Panc1 (cell line): ENCODE measurements around the gene TP53BP2. TPM values are rescaled to one million over a fixed set of nuclear protein-coding genes. Genes with fewer than 3 reads are reported as not detected.
"Not testable (repeated sequence)": the region's sequence is repeated elsewhere in the genome, so short reads cannot be mapped to it uniquely, and the experiment has no call there.

Experiments
- ATAC-seq: fragments of 200-7000 bp; cut with Tn5 transposase; 2 replicates; pipeline ENCODE4 v1.9.1; 2020; ENCODE audit warnings: mild to moderate bottlenecking, moderate library complexity
- BruUV-seq: library from RNA; stranded (reverse); fragments of 400-500 nt; replicated peaks from 2 replicates; lab custom pipeline; 2021; lab: Mats Ljungman, UMichigan
- CTCF ChIA-PET: fragments of 300-600 bp; sonication (Branson Sonifier 250); formaldehyde crosslinking; loops from one replicate; lab custom pipeline; 2022; ENCODE audit warnings: antibody characterized with exemption; lab: Charles Lee
- POLR2A ChIA-PET: fragments of 300-600 bp; sonication (Branson Sonifier 250); formaldehyde crosslinking; loops from one replicate; lab custom pipeline; 2022; ENCODE audit warnings: antibody characterized with exemption; lab: Charles Lee
- DNase-seq: peaks from one replicate; pipeline ENCODE4 v3.0.0-alpha.2; 2010; ENCODE audit warnings: low read depth, low spot score
- H3K27ac ChIP-seq: 2 replicates; pipeline ENCODE4 v1.5.1; 2011; ENCODE audit warnings: mild to moderate bottlenecking, low read length, inconsistent platforms
- H3K27me3 ChIP-seq: fragments of 200-500 bp; sonication (Bioruptor generic); 2 replicates; pipeline ENCODE4 v1.6.0; 2014; ENCODE audit warnings: low read length, inconsistent platforms; ENCODE audit not compliant: control insufficient read depth, insufficient read depth
- H3K36me3 ChIP-seq: fragments of 200-500 bp; sonication (Bioruptor generic); 2 replicates; pipeline ENCODE4 v1.5.1; 2014; ENCODE audit warnings: inconsistent platforms, mild to moderate bottlenecking, low read length, moderate library complexity; ENCODE audit not compliant: control insufficient read depth, insufficient read depth
- H3K4me1 ChIP-seq: 2 replicates; pipeline ENCODE4 v1.5.1; 2011; ENCODE audit warnings: inconsistent platforms, mild to moderate bottlenecking, low read length, moderate library complexity; ENCODE audit not compliant: control insufficient read depth, insufficient read depth
- H3K4me3 ChIP-seq, 2 experiments: 2 replicates each; pipeline ENCODE4 v1.5.1; 2011 to 2012; ENCODE audit warnings: low read depth in 2 of 2, low read length in 2 of 2, mild to moderate bottlenecking in 2 of 2, inconsistent platforms in 1 of 2, moderate library complexity in 1 of 2
- H3K9me3 ChIP-seq: fragments of 200-500 bp; sonication (Bioruptor generic); 2 replicates; pipeline ENCODE4 v1.5.1; 2014; ENCODE audit warnings: low read depth, mild to moderate bottlenecking, inconsistent platforms, low read length, moderate library complexity; ENCODE audit not compliant: control insufficient read depth, insufficient read depth
- POLR2AphosphoS5 ChIP-seq: IDR thresholded peaks from 2 replicates; pipeline ENCODE4 v1.6.1; 2012; ENCODE audit warnings: mild to moderate bottlenecking, low read depth, low read length, moderate library complexity
- SIN3A ChIP-seq: IDR thresholded peaks from 2 replicates; pipeline ENCODE4 v1.6.1; 2012; ENCODE audit warnings: low read depth, mild to moderate bottlenecking, low read length, moderate library complexity, borderline replicate concordance; ENCODE audit not compliant: insufficient read depth
- TCF7L2 ChIP-seq: IDR thresholded peaks from 2 replicates; pipeline ENCODE4 v1.6.1; 2011; ENCODE audit warnings: mild to moderate bottlenecking, low read depth, low read length, inconsistent platforms
- in situ Hi-C: cut with HindIII; loops from 2 replicates; pipeline ENCODE4 v1.10.0; 2016; ENCODE audit warnings: low sequenced_read_pairs, low pct_unique_long_range_greater_than_20kb
- intact Hi-C: fragments of 100-400 bp; cut with micrococcal nuclease; formaldehyde crosslinking; loops from one replicate; pipeline ENCODE4 v1.10.0; 2022; ENCODE audit not compliant: unreplicated experiment
- total RNA-seq: library from RNA; stranded (reverse); gene quantifications from one replicate; pipeline ENCODE4 v1.2.1, GENCODE V29; 2021; ENCODE audit not compliant: unreplicated experiment
- TF ChIP-seq, protein P1 (sequence below), 2 experiments: IDR thresholded peaks; 2 replicates each; pipeline ENCODE4 v1.6.1; 2011 to 2012; ENCODE audit warnings: low read depth in 2 of 2, control low read depth in 1 of 2, low read length in 1 of 2, mild to moderate bottlenecking in 1 of 2, moderate library complexity in 1 of 2; ENCODE audit not compliant: insufficient read depth in 1 of 2
- TF ChIP-seq, protein P2 (sequence below): fragments of 450-650 bp; IDR thresholded peaks from 2 replicates; pipeline ENCODE4 v1.5.1; 2017; ENCODE audit warnings: mild to moderate bottlenecking

Gene TP53BP2
- total RNA-seq, 1 experiment from 2014 or later: 51.4 TPM

DNA sequence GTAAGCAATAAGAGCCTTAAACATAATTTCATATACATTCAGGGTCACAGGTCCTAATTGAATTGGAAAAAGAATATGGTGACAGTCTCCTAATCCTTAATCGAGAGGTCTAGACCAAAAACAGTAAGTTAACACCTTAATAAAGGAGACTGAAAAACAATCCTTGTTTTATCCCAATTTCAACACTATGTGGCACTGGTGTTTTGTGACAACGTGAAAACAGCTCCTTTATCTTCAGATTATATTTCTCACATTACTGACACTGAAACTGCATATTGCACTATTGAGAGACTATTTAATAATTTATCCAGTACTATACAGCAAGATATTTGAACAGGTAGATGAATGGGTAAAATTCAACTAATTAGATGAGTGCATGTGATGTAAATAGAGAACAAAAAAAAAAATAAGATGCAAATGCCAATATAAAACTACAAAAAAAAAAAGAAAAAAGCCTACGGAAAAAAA lies 34.1 kb downstream of the TP53BP2 start:
- no TSS peak for BruUV-seq
- intact Hi-C loops: no loop called here
- in situ Hi-C loops: no loop called here
- Histone ChIP-seq H3K27me3 (no peaks in the 10 kb centered on the region), H3K36me3 (peaks cover 26% of the 10 kb centered on the region), H3K27ac (no peak overlapping the region), H3K9me3 (peaks cover 7% of the 10 kb centered on the region; the same call in 1 of the 2 replicates), H3K4me3 (no peak overlapping the region), H3K4me1 (peaks cover 12% of the 10 kb centered on the region; the same call in 1 of the 2 replicates)
- peak; percentile 59 for DNase-seq
- ChIA-PET POLR2A (interaction anchor here (0.5 to 0.6 kb wide), 2 partner anchors 105 to 252 kb away, joined by 3 to 8 read pairs; no protein-coding TSS in a partner anchor), CTCF (interaction anchor here (0.7 to 0.8 kb wide), 4 partner anchors 24 to 295 kb away, joined by 3 to 6 read pairs (median 4); no protein-coding TSS in a partner anchor)
- TF ChIP-seq, protein P1, sequence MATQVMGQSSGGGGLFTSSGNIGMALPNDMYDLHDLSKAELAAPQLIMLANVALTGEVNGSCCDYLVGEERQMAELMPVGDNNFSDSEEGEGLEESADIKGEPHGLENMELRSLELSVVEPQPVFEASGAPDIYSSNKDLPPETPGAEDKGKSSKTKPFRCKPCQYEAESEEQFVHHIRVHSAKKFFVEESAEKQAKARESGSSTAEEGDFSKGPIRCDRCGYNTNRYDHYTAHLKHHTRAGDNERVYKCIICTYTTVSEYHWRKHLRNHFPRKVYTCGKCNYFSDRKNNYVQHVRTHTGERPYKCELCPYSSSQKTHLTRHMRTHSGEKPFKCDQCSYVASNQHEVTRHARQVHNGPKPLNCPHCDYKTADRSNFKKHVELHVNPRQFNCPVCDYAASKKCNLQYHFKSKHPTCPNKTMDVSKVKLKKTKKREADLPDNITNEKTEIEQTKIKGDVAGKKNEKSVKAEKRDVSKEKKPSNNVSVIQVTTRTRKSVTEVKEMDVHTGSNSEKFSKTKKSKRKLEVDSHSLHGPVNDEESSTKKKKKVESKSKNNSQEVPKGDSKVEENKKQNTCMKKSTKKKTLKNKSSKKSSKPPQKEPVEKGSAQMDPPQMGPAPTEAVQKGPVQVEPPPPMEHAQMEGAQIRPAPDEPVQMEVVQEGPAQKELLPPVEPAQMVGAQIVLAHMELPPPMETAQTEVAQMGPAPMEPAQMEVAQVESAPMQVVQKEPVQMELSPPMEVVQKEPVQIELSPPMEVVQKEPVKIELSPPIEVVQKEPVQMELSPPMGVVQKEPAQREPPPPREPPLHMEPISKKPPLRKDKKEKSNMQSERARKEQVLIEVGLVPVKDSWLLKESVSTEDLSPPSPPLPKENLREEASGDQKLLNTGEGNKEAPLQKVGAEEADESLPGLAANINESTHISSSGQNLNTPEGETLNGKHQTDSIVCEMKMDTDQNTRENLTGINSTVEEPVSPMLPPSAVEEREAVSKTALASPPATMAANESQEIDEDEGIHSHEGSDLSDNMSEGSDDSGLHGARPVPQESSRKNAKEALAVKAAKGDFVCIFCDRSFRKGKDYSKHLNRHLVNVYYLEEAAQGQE (IDR thresholded peaks at IDR 0.05; ENCODE audit: insufficient read depth in 1 of 2, low read depth in 2 of 2, low read length in 1 of 2): no peak
- TF ChIP-seq TCF7L2: no peak
- TF ChIP-seq, protein P2, sequence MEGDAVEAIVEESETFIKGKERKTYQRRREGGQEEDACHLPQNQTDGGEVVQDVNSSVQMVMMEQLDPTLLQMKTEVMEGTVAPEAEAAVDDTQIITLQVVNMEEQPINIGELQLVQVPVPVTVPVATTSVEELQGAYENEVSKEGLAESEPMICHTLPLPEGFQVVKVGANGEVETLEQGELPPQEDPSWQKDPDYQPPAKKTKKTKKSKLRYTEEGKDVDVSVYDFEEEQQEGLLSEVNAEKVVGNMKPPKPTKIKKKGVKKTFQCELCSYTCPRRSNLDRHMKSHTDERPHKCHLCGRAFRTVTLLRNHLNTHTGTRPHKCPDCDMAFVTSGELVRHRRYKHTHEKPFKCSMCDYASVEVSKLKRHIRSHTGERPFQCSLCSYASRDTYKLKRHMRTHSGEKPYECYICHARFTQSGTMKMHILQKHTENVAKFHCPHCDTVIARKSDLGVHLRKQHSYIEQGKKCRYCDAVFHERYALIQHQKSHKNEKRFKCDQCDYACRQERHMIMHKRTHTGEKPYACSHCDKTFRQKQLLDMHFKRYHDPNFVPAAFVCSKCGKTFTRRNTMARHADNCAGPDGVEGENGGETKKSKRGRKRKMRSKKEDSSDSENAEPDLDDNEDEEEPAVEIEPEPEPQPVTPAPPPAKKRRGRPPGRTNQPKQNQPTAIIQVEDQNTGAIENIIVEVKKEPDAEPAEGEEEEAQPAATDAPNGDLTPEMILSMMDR: peak; percentile 70; the same call in 1 of the 2 replicates
- no peak for TF ChIP-seq POLR2AphosphoS5
- TF ChIP-seq SIN3A: no peak
- ATAC-seq: peak; percentile 79

DNA sequence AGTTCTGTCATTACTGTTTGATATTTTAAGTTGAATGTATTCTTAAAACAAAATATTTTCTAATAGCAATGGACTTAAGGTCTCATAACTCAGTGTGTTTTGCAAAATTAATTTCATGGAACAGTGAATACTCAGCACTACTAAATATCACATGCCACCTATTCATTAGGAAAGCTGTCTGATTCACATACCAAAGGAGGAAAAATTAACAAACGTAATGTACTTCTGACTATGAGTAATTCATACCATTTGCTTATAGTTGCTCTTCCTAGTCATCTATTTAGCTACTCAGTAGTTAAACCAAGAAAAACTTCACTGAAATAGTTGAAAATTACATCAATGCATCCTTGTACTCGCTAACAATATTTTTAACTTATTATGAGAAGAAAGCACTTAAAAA lies 35.2 kb downstream of the TP53BP2 start:
- POLR2A ChIA-PET: interaction anchor here (0.6 kb wide), 1 partner anchor 89 kb away, joined by 3 read pairs; no protein-coding TSS in a partner anchor
- intact Hi-C loops: no loop called here
- no TSS peak for BruUV-seq
- Histone ChIP-seq H3K27me3 (no peaks in the 10 kb centered on the region), H3K4me3 (no peak overlapping the region), H3K27ac (no peak overlapping the region), H3K36me3 (peaks cover 26% of the 10 kb centered on the region), H3K9me3 (peaks cover 7% of the 10 kb centered on the region; the same call in 1 of the 2 replicates), H3K4me1 (peaks cover 7% of the 10 kb centered on the region; the same call in 1 of the 2 replicates)
- ATAC-seq (no peak), DNase-seq (peak; percentile 78)
- TF ChIP-seq, protein P2: no peak
- TF ChIP-seq TCF7L2 (no peak), POLR2AphosphoS5 (no peak), SIN3A (no peak)
- TF ChIP-seq, protein P1 (IDR thresholded peaks at IDR 0.05; ENCODE audit: insufficient read depth in 1 of 2, low read depth in 2 of 2, low read length in 1 of 2): no peak
- in situ Hi-C loops: no loop called here
- CTCF ChIA-PET: no interaction called here

DNA sequence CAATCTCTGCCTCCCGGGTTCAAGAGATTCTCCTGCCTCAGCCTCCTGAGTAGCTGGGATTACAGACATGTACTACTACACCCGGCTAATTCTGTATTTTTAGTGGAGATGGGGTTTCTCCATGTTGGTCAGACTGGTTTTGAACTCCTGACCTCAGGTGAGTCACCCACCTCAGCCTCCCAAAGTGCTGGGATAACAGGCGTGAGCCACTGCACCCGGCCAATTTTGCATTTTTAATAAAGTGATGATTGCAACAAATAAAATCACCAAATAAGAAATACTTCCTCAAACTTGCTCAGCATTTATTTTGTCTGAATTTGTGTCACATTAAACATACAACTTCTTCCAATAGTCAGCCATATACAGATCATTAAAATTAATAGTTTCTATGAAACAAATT lies 35.8 kb downstream of the TP53BP2 start:
- H3K4me3 ChIP-seq, CTCF ChIA-PET, BruUV-seq, DNase-seq, H3K27me3 ChIP-seq, H3K27ac ChIP-seq, in situ Hi-C loops, H3K4me1 ChIP-seq, intact Hi-C loops, ATAC-seq, H3K9me3 ChIP-seq, POLR2A ChIA-PET: not testable (repeated sequence)
- peaks cover 27% of the 10 kb centered on the region for H3K36me3 ChIP-seq
